HL-60 (cell line): ENCODE results near the gene THRAP3.

Experiments
- GABPA ChIP-seq: IDR thresholded peaks from 2 replicates; pipeline ENCODE4 v1.6.1; 2012; ENCODE audit warnings: low read depth
- POLR2AphosphoS5 ChIP-seq: IDR thresholded peaks from 2 replicates; pipeline ENCODE4 v1.6.1; 2012; ENCODE audit warnings: low read depth
- SPI1 ChIP-seq: IDR thresholded peaks from 2 replicates; pipeline ENCODE4 v1.6.1; 2012; ENCODE audit warnings: low read depth, mild to moderate bottlenecking, borderline replicate concordance
- TF ChIP-seq, protein P1 (sequence below): IDR thresholded peaks from one replicate; pipeline ENCODE4 v1.5.1; 2011; ENCODE audit warnings: low read length, control low read depth, inconsistent platforms; ENCODE audit not compliant: insufficient read depth
- TF ChIP-seq, protein P2 (sequence below): IDR thresholded peaks from 2 replicates; pipeline ENCODE4 v1.6.1; 2012; ENCODE audit warnings: low read depth; ENCODE audit not compliant: insufficient replicate concordance

DNA sequence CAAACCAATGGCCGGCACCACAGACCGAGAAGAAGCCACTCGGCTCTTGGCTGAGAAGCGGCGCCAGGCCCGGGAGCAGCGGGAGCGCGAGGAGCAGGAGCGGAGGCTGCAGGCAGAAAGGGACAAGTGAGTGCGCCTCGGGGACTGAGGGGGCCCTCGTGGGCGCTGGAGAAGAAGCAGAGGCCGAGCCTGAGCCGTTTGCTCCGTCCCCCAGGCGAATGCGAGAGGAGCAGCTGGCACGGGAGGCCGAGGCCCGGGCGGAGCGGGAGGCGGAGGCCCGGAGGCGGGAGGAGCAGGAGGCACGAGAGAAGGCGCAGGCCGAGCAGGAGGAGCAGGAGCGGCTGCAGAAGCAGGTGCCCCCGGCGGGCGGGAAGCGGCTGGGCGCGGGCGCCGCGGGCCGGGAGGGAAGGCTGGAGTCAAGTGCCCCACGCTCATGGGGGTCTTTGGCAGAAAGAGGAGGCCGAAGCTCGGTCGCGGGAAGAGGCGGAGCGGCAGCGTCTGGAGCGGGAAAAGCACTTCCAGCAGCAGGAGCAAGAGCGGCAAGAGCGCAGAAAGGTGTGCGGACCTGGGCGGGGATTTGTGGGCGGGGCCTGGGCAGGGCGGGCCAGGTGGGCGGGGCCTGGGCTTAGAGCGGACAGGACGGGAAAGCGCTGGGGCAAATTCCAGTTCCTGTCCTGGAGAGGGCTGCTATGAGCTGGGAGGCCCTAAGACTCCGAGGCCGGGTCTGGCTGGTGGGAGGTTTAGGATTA is 45.6 kb upstream of the THRAP3 start:
- TF ChIP-seq, protein P1, sequence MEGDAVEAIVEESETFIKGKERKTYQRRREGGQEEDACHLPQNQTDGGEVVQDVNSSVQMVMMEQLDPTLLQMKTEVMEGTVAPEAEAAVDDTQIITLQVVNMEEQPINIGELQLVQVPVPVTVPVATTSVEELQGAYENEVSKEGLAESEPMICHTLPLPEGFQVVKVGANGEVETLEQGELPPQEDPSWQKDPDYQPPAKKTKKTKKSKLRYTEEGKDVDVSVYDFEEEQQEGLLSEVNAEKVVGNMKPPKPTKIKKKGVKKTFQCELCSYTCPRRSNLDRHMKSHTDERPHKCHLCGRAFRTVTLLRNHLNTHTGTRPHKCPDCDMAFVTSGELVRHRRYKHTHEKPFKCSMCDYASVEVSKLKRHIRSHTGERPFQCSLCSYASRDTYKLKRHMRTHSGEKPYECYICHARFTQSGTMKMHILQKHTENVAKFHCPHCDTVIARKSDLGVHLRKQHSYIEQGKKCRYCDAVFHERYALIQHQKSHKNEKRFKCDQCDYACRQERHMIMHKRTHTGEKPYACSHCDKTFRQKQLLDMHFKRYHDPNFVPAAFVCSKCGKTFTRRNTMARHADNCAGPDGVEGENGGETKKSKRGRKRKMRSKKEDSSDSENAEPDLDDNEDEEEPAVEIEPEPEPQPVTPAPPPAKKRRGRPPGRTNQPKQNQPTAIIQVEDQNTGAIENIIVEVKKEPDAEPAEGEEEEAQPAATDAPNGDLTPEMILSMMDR, result no peak
- TF ChIP-seq, protein P2, sequence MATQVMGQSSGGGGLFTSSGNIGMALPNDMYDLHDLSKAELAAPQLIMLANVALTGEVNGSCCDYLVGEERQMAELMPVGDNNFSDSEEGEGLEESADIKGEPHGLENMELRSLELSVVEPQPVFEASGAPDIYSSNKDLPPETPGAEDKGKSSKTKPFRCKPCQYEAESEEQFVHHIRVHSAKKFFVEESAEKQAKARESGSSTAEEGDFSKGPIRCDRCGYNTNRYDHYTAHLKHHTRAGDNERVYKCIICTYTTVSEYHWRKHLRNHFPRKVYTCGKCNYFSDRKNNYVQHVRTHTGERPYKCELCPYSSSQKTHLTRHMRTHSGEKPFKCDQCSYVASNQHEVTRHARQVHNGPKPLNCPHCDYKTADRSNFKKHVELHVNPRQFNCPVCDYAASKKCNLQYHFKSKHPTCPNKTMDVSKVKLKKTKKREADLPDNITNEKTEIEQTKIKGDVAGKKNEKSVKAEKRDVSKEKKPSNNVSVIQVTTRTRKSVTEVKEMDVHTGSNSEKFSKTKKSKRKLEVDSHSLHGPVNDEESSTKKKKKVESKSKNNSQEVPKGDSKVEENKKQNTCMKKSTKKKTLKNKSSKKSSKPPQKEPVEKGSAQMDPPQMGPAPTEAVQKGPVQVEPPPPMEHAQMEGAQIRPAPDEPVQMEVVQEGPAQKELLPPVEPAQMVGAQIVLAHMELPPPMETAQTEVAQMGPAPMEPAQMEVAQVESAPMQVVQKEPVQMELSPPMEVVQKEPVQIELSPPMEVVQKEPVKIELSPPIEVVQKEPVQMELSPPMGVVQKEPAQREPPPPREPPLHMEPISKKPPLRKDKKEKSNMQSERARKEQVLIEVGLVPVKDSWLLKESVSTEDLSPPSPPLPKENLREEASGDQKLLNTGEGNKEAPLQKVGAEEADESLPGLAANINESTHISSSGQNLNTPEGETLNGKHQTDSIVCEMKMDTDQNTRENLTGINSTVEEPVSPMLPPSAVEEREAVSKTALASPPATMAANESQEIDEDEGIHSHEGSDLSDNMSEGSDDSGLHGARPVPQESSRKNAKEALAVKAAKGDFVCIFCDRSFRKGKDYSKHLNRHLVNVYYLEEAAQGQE, result no peak
- TF ChIP-seq POLR2AphosphoS5 (no peak), GABPA (no peak), SPI1 (no peak)
